Smooth muscle cell of the brain vasculature (primary cell): ENCODE results near the gene POLD2.

Experiments
- DNase-seq: peaks from one replicate; pipeline ENCODE4 v3.0.0-alpha.2; 2012; ENCODE audit warnings: low read depth, low spot score

POLD2 gene

GRCh38 chr7:44102846-44103565 is 20.3 kb downstream of the POLD2 start:
- DNase-seq = no peak

GRCh38 chr7:44101966-44102845 is 21.1 kb downstream of the POLD2 start:
- DNase-seq = no peak

GRCh38 chr7:44101303-44101965 is 21.9 kb downstream of the POLD2 start:
- DNase-seq = no peak

- peak; percentile 79 for DNase-seq
These were observed 22.7 kb downstream of the POLD2 start for GRCh38 chr7:44100458-44101302.

GRCh38 chr7:44099669-44100068 is 23.7 kb downstream of the POLD2 start:
- DNase-seq = no peak

- DNase-seq = no peak
These were observed 25.0 kb downstream of the POLD2 start for GRCh38 chr7:44098092-44099068.

GRCh38 chr7:44097064-44097932 is 26.1 kb downstream of the POLD2 start:
- no peak for DNase-seq

GRCh38 chr7:44096326-44096881 is 26.9 kb downstream of the POLD2 start:
- no peak for DNase-seq

- DNase-seq = no peak
These were observed 27.6 kb downstream of the POLD2 start for GRCh38 chr7:44095781-44096180.

- no peak for DNase-seq
These were observed 28.3 kb downstream of the POLD2 start for GRCh38 chr7:44094883-44095592.

- DNase-seq = no peak
These were observed 29.0 kb downstream of the POLD2 start for GRCh38 chr7:44094365-44094764.

- no peak for DNase-seq
These were observed 30.2 kb downstream of the POLD2 start for GRCh38 chr7:44093102-44093641.

GRCh38 chr7:44087911-44088838 is 35.2 kb downstream of the POLD2 start:
- DNase-seq = peak; percentile 83

GRCh38 chr7:44086627-44087026 is 36.7 kb downstream of the POLD2 start:
- DNase-seq = no peak

- no peak for DNase-seq
These were observed 37.8 kb downstream of the POLD2 start for GRCh38 chr7:44085546-44085945.

GRCh38 chr7:44084701-44085100 is 38.6 kb downstream of the POLD2 start:
- no peak for DNase-seq

GRCh38 chr7:44083796-44084195 is 39.6 kb downstream of the POLD2 start:
- no peak for DNase-seq
